ENCODE data around the gene PALS1.

Gene PALS1

DNA sequence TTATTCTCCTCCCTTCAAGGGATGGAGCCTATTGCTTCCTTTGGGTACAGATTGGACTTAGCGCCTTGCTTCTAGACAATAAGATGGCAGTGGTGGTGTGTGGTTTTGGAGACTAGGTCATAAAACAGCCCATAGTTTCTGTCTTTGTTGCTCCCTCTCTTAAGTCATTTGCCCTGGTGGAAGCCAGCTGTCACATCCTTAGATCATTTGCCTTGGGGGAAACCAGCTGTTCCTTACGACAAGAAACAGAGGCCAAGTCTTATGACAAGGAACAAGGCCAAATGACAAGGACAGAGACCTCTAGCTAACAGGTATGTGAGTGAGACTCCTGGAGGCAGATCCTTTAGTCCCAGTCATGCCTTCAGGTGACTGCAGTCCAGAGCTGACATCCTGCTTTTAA lies 9.2 kb upstream of the PALS1 start:
- Histone ChIP-seq H3K36me3 (no peaks in the 10 kb centered on the region), H3K27me3 (no peaks in the 10 kb centered on the region), H3K9me3 (no peaks in the 10 kb centered on the region), H3K4me1 (peaks cover 4% of the 10 kb centered on the region; the same call in 1 of the 2 replicates), H3K4me3 (ENCODE audit: low read depth, low read length) (no peak overlapping the region)
- TF ChIP-seq, protein P1, sequence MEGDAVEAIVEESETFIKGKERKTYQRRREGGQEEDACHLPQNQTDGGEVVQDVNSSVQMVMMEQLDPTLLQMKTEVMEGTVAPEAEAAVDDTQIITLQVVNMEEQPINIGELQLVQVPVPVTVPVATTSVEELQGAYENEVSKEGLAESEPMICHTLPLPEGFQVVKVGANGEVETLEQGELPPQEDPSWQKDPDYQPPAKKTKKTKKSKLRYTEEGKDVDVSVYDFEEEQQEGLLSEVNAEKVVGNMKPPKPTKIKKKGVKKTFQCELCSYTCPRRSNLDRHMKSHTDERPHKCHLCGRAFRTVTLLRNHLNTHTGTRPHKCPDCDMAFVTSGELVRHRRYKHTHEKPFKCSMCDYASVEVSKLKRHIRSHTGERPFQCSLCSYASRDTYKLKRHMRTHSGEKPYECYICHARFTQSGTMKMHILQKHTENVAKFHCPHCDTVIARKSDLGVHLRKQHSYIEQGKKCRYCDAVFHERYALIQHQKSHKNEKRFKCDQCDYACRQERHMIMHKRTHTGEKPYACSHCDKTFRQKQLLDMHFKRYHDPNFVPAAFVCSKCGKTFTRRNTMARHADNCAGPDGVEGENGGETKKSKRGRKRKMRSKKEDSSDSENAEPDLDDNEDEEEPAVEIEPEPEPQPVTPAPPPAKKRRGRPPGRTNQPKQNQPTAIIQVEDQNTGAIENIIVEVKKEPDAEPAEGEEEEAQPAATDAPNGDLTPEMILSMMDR (IDR thresholded peaks at IDR 0.05; ENCODE audit: low read depth, low read length), result no peak
- no peak for DNase-seq

DNA sequence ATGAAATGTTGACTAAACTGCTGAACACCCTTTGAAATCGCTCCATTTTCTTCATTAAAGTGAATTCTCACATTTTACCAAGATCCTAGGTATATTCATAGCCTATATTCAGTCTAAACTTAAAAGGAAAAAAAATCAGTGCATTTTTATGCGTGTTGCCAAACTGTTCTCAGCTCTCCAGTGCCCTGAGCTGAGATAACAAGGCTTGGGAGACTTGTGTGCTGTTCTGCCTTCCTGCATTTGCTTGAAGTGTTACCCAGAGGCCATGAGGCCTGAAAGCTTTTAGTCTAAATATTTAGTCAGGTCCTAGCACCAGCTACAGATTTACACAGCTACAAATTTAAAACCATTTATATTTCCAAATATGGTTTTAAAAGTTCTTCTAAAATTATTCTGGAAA lies 8.6 kb upstream of the PALS1 start:
- TF ChIP-seq, protein P1 (IDR thresholded peaks at IDR 0.05; ENCODE audit: low read depth, low read length), result no peak
- Histone ChIP-seq H3K4me3 (ENCODE audit: low read depth, low read length) (no peak overlapping the region), H3K36me3 (no peaks in the 10 kb centered on the region)

DNA sequence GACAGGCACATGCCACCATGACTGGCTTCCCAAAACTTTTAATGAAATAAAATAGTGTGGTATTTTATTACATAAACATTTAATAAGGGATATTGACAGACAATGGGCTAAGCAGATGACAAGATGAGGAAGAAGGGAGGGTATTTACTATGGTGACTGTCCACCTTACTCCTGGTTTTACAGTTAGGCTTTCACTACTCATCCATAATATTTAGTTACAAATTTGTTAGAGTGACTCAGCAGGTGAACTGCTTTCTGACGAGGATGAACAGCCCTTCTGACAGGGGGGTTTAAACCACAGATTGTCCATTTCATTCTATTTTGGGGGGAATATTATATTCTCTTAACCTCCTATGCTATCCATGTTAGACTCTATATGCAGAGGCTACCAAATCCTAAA lies 3.6 kb upstream of the PALS1 start:
- H3K36me3 ChIP-seq, result no peaks in the 10 kb centered on the region
- TF ChIP-seq, protein P1 (IDR thresholded peaks at IDR 0.05; ENCODE audit: low read depth, low read length), result no peak
- H3K9me3 ChIP-seq, result no peaks in the 10 kb centered on the region
- DNase-seq, result no peak
- no peaks in the 10 kb centered on the region; the same call in 1 of the 2 replicates for H3K4me1 ChIP-seq
- no peak overlapping the region for H3K4me3 ChIP-seq (ENCODE audit: low read depth, low read length)
- H3K27me3 ChIP-seq, result no peaks in the 10 kb centered on the region

More for the DNA sequence above, 8.6 kb upstream of the PALS1 start:
- peaks cover 4% of the 10 kb centered on the region; the same call in 1 of the 2 replicates for H3K4me1 ChIP-seq
- no peaks in the 10 kb centered on the region for H3K9me3 ChIP-seq
- no peak for DNase-seq
- H3K27me3 ChIP-seq, result no peaks in the 10 kb centered on the region

DNA sequence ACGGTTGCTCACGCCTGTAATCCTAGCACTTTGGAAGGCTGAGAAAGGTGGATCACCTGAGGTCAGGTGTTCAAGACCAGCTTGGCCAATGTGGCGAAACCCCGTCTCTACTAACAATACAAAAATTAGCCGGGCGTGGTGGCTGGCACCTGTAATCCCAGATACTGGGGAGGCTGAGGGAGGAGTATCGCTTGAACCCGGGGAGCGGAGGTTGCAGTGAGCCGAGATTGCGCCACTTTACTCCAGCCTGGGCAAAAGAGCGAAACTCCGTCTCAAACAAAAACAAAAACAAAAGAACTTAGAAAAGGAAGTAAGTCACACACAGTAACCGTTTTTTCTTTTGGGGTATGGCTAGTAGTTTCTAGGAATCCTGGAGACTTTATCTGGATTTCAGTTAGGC lies 1.7 kb upstream of the PALS1 start:
- Histone ChIP-seq H3K4me3 (ENCODE audit: low read depth, low read length) (no peak overlapping the region), H3K36me3 (no peaks in the 10 kb centered on the region), H3K4me1 (no peaks in the 10 kb centered on the region; the same call in 1 of the 2 replicates), H3K9me3 (no peaks in the 10 kb centered on the region), H3K27me3 (no peaks in the 10 kb centered on the region)
- no peak for DNase-seq
- TF ChIP-seq, protein P1 (IDR thresholded peaks at IDR 0.05; ENCODE audit: low read depth, low read length), result no peak

DNA sequence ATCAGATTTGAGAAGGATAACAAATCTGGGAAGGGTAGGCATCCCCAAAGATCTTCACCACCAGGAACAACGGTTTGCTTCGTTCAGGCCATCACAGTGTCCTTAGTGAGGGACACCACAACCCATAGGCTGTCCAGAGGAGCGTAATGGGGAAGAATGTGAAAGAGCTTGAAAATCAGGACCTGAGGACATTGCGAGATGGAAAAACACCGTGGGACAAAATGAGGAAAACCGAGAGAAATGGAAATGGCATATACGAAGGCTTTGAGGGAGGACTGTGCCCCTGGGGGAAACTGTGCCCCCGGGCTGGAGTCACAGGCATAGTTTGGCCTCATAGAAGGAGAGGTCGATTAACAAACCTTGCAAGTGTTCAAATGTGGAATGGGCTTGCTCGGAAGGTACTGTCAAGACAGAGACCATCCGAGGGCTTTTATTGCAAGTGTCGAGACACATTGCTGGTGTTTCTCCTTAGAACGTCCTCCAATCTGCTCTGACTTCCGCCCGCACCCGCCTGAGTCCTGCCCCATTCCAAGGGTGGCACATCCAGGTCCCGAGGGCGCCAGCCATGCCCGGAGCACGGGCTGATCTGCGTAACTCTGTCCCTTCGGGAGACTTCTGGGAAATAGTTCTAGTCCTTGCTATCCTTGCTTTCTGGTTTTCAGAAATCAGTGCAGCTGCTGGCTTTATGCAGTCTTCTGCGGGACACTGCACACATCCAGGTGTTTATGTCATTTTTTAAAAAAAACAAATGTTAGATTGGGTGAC lies 885 bp upstream of the PALS1 start:
- DNase-seq, result peak; percentile 45
- TF ChIP-seq, protein P1 (IDR thresholded peaks at IDR 0.05; ENCODE audit: low read depth, low read length), result no peak
- H3K9me3 ChIP-seq, result no peaks in the 10 kb centered on the region
- no peaks in the 10 kb centered on the region for H3K36me3 ChIP-seq
- no peaks in the 10 kb centered on the region for H3K27me3 ChIP-seq
- peak overlapping the region; percentile 93 for H3K4me3 ChIP-seq (ENCODE audit: low read depth, low read length)
- H3K4me1 ChIP-seq, result no peaks in the 10 kb centered on the region; the same call in 1 of the 2 replicates

DNA sequence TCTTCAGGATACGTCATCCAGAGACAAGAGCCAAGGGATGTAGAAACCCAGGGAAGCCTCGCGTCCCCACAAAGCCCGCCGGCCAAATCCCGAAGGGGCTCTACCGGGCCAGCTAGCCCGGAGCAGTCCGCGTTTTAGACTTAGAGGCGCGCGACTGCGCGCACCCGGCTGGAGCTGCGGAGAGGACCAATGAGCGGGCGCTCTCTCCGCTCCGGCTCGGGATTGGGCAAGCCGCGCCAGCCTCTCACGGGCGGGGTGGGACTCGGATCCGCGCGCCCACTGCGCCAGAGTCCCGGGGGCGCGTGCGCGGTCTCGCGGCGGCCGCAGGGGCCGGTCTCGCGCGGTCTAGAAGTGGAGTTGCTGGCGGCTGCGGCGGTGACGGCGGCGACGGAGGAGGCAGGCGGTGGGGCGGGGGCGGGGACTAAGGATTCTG lies 241 bp upstream of the PALS1 start:
- DNase-seq, result peak; percentile 98
- Histone ChIP-seq H3K9me3 (no peaks in the 10 kb centered on the region), H3K4me3 (ENCODE audit: low read depth, low read length) (peak overlapping the region; percentile 93), H3K36me3 (no peaks in the 10 kb centered on the region), H3K4me1 (no peaks in the 10 kb centered on the region; the same call in 1 of the 2 replicates), H3K27me3 (no peaks in the 10 kb centered on the region)
- TF ChIP-seq, protein P1 (IDR thresholded peaks at IDR 0.05; ENCODE audit: low read depth, low read length), result no peak

Measured in BE2C (cell line).